Measurements from ENCODE around the gene L3MBTL4.
"Not testable (repeated sequence)": the region's sequence is repeated elsewhere in the genome, so short reads cannot be mapped to it uniquely, and the experiment has no call there.

Gene L3MBTL4

GRCh38 chr18:6406075-6406909 is 8.4 kb downstream of the L3MBTL4 start:
- DNase-seq, result no peak

DNA sequence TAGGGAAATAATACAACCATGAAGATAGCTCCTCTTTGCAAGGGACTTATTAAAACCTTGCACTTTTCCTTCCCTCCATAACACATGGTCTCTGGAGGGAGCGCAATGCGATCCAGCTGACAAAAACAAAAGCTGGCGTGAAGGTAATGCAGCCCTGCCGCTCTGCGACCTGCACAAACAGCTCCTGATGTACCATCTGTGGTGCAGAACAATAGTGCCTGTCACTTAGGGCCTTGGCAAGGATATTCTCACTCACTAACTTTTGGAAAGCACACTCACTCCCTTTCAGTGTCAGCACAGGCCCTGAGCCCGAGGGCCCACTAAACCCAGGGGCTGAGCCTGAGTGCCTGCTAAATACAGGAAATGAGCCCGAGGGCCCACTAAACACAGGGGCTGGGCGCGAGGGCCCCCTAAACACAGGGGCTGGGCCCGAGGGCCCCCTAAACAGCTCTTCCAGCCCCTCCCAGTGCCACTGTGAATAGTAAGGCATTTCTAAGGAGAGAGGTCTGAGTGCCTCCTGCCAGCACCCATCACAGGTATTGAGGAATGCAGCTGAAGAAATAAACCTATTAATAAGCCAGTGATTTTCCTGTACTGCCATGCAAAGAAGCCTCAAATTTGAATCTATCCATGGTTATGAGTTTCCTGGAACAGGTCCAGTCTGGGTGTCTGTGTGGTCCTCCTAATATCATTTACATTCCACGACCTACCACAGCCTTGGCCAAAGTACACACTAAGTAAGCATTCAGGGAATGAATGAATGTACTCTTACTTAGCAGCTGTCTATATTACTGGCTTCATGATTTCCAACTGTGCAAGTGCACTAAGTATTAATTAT is 9.3 kb downstream of the L3MBTL4 start:
- DNase-seq, result no peak

- no peak for DNase-seq
These were observed 9.9 kb downstream of the L3MBTL4 start for GRCh38 chr18:6404834-6405233.

GRCh38 chr18:6401687-6402086 is 13.0 kb downstream of the L3MBTL4 start:
- no peak for DNase-seq

- no peak for DNase-seq
These were observed 14.9 kb downstream of the L3MBTL4 start for GRCh38 chr18:6399776-6400175.

DNA sequence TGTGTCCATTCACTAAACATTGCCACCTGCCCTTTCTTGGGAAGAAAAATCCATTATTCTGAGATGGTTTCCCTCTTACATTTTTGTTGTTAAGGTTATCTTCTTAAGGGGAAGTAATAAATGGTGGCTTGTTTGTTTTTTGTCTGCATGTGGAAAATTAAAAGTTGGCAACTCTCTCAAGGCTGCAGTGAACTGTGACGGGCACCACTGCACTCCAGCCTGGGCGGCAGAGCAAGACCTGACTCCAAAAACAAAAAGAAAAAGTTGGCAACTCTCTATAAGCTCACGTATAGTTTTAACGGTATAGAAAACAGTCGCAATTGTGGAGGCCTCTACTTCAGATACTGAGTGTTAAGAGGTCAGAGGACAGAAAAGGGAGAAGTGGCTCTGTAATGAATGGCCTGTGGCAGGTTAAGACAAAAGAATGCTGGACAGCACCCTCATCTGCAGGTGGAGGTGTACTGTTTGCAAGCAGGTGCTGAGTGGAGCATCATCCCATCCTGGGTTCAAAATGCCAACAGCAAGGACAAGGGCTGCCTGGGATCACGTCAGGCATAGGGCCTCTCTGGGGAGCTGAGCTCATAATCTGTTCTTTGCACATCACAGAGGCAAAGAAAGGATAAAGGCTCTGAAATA is 16.7 kb downstream of the L3MBTL4 start:
- DNase-seq, result no peak

GRCh38 chr18:6396847-6397246 is 17.9 kb downstream of the L3MBTL4 start:
- DNase-seq, result no peak

DNA sequence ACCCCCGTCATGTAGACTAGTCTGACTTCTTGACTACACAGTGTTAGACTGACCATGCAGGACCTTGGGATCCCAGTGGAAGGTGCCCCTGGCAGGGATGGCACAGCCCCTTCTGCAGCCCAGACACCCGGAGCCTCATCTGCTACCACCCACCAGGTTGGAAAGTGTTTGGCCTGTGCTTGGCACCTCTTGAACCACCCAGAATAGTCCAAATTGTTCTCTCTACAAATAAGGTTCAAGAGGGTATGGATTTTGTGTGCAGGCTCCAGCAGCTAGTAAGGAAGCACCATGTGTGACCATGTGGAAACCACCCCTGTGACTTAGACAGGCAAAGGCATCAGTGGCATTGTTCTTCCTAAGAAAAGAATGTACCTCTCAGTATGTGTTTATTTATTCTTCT is 18.4 kb downstream of the L3MBTL4 start:
- no peak for DNase-seq

DNA sequence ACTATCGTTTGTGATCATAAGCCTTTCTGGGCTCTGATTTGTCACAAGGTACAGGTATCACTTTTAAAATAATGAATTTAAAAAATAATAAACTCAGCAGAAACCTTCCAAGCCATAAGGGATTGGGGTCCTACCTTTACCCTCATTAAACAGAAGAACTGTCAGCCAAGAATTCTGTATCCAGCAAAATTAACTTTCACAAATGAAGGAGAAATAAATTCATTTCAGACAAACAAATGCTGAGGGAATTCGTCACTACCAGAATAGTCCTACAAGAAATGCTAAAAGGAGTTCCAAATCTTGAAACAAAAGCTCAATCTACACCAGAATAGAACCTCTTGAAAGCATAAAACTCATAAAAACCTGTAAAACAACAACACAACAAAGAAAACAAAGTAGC is 25.7 kb downstream of the L3MBTL4 start:
- no peak for DNase-seq

DNA sequence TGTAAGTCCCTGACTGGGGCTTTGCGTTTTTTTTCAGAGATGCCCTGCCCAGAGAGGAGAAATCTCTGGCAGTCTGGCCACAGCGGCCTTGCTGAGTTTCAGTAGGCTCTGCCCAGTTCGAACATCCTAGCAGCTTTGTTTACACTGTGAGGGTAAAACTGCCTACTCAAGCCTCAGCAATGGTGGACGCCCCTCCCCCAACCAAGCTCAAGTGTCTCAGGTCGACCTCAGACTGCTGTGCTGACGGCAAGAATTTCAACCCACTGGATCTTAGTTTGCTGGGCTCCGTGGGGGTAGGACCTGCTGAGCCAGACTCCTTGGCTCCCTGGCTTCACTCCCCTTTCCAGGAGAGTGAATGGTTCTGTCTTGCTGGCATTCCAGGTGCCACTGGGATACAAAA is 31.7 kb downstream of the L3MBTL4 start:
- DNase-seq, result no peak

- DNase-seq, result not testable (repeated sequence)
These were observed 37.2 kb downstream of the L3MBTL4 start for GRCh38 chr18:6377473-6377872.

- no peak for DNase-seq
These were observed 38.1 kb downstream of the L3MBTL4 start for GRCh38 chr18:6376433-6377229.

DNA sequence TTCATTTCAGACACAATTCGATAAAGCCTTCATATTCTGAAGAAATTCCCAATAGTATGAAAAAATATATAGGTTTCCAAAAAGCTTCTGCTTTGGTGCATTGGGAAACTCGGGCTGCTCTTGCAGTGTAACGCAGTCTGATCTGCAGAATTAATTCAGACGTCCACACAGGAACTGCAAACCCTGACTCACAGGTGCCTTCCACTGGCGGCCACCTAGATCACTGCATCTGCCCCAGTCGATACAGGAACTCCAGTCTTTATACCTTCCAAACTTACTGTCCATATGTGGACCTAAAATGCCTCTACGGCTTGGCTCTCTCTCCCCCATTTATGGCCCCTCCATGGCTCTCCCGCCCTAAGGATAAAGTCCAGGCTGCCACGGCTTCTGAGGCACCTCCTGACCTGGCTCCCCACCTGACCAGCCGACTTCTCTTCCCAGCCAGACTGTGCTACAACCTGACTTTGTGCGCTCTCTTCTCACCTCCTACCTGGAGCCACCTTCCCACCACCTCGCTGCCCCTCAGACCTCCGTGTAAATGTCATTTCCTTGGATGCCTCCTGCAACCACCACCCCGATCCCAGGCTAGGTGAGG is 39.7 kb downstream of the L3MBTL4 start:
- DNase-seq, result no peak

DNA sequence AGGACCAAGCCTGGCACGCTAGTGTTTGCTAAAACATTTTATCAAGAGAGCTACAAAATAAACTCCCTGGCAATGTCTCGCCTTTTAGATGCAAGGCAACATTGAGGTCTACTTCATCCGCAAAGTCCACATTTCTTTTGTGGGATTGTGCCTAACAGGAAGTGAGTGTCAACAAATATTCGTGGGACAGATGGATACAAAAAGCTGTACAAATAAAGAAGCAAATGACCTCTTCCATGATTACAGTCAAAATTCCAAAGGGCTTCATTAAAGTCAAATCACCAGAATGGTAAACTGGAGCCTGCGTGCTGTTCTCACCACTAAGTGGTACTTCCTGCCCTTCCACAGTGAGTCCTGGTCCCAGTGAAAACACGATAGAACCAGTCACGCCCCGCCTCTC is 40.4 kb downstream of the L3MBTL4 start:
- DNase-seq, result no peak

GRCh38 chr18:6373187-6373586 is 41.5 kb downstream of the L3MBTL4 start:
- DNase-seq, result no peak

GRCh38 chr18:6370886-6371635 is 43.6 kb downstream of the L3MBTL4 start:
- no peak for DNase-seq

DNA sequence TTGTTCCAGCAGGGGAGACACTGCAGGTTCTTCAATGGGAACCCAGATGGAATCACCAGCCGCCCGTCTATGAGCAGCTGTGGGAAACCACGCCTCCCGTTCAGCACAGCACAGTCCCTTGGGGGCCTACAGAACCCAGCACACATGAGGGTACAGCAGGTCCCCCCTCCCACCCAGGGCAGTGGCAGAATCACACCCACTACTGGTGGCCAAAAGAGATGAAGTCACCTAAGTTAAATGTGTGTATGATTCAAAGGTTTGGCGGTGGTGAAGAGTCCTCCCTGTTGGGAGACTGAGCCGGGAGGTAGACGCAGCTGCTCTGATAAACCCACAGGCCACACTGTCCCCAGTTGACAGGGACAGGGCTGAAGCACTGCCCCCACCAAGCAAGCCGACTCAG is 44.3 kb downstream of the L3MBTL4 start:
- no peak for DNase-seq

DNA sequence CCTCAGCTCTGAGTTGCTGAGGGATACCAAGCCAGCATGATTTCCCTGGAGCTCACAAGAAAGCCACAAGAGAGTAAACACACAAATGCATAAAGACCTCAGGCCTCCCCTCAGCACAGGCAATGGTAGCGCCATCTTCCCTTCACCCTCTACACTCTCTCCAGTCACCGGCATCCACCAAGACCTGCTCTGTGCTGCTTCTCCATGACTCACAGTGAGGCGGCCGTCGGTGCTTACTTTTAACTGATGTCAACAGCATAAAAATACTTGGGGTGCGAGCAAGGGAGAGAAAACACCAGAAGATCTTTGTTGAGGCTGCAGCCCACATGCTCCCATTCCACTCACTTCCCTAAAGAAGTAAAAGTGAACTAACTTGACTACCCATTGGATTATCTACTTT is 46.7 kb downstream of the L3MBTL4 start:
- no peak for DNase-seq

DNA sequence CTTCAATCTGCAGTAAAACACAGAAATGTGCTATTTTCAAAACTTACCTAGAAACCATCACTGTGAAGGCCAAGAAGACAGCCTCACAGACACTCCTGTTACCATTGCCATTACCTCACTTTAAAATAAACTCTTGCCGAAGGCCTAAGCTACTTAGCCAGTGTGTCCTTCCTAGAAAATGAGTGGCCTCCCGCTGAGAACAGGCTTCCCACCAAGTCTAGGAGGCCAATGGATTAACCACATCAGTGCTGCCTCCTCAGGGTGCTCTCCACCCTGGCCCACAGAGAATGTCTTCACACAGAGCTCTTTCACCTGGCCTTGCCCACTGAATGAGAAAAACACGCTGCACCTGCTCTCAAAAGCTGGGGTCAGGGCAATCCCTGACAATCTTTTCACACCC is 47.5 kb downstream of the L3MBTL4 start:
- no peak for DNase-seq

DNA sequence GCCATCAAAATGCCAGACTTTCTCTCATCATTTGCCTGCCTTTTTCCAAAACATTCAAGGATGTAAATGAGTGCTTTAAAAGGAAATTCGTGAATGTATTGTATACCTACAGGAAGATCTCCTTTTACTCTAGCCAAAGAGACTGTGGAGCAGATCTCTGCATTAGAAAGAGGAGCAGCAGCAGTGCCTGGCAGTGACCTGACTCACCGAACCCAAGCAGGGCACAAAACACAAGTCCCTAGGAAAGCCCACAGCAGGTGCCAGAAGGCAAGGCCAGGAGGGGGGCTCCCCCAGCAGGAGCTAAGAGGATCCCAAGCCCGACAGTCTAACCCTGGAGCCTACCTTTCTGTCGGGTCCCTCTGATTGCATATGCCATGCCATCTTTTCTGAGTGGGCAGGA is 47.9 kb downstream of the L3MBTL4 start:
- DNase-seq, result no peak

- no peak for DNase-seq
These were observed 49.3 kb downstream of the L3MBTL4 start for GRCh38 chr18:6365385-6365784.

GRCh38 chr18:6363216-6363615 is 51.5 kb downstream of the L3MBTL4 start:
- DNase-seq, result no peak
